NCI-H2196 treated with DMSO at 0.1 percent for 48 hours (cell line): ENCODE data around the gene SYMPK.

Experiments
- DNase-seq: peaks from one replicate; lab custom pipeline; 2025; ENCODE audit not compliant: unreplicated experiment; lab: John Stamatoyannopoulos, UW

Gene SYMPK

GRCh38 chr19:45886427-45887199 is 23.7 kb upstream of the SYMPK start:
- DNase-seq, result peak; percentile 82

GRCh38 chr19:45885556-45886426 is 22.8 kb upstream of the SYMPK start, which contains the start of gene IRF2BP1:
Gene IRF2BP1, minus strand, starts transcription at chr19:45886141. Its CDS starts 367 bp downstream, at chr19:45885774.
- peak; percentile 75 for DNase-seq

GRCh38 chr19:45884682-45885555 is 22.0 kb upstream of the SYMPK start:
- no peak for DNase-seq

GRCh38 chr19:45883881-45884681 is 21.1 kb upstream of the SYMPK start:
- no peak for DNase-seq

GRCh38 chr19:45883586-45883880 is 20.6 kb upstream of the SYMPK start:
- no peak for DNase-seq

- DNase-seq, result peak; percentile 23
Observed at GRCh38 chr19:45882652-45883585, 20.0 kb upstream of the SYMPK start.

- no peak for DNase-seq
Observed at GRCh38 chr19:45881909-45882528, 19.1 kb upstream of the SYMPK start.

- DNase-seq, result no peak
Observed at GRCh38 chr19:45881082-45881908, 18.3 kb upstream of the SYMPK start.

GRCh38 chr19:45879971-45880370 is 17.0 kb upstream of the SYMPK start:
- no peak for DNase-seq

- DNase-seq, result no peak
Observed at GRCh38 chr19:45879055-45879454, 16.1 kb upstream of the SYMPK start.

- no peak for DNase-seq
Observed at GRCh38 chr19:45878043-45878794, 15.3 kb upstream of the SYMPK start.

- DNase-seq, result no peak
Observed at GRCh38 chr19:45876411-45877197, 13.7 kb upstream of the SYMPK start.

- no peak for DNase-seq
Observed at GRCh38 chr19:45876161-45876410, 13.1 kb upstream of the SYMPK start.

- no peak for DNase-seq
Observed at GRCh38 chr19:45874620-45874966, 11.6 kb upstream of the SYMPK start.

GRCh38 chr19:45873219-45873772 is 10.3 kb upstream of the SYMPK start:
- DNase-seq, result no peak

GRCh38 chr19:45872095-45872919 is 9.4 kb upstream of the SYMPK start:
- DNase-seq, result no peak
